Fibroblast of skin of abdomen (primary cell): ENCODE data around the gene FBXO31.
"Not testable (repeated sequence)": the region's sequence is repeated elsewhere in the genome, so short reads cannot be mapped to it uniquely, and the experiment has no call there.

Experiments
- DNase-seq: peaks from one replicate; pipeline ENCODE4 v3.0.0-alpha.2; 2013

Gene FBXO31

DNA sequence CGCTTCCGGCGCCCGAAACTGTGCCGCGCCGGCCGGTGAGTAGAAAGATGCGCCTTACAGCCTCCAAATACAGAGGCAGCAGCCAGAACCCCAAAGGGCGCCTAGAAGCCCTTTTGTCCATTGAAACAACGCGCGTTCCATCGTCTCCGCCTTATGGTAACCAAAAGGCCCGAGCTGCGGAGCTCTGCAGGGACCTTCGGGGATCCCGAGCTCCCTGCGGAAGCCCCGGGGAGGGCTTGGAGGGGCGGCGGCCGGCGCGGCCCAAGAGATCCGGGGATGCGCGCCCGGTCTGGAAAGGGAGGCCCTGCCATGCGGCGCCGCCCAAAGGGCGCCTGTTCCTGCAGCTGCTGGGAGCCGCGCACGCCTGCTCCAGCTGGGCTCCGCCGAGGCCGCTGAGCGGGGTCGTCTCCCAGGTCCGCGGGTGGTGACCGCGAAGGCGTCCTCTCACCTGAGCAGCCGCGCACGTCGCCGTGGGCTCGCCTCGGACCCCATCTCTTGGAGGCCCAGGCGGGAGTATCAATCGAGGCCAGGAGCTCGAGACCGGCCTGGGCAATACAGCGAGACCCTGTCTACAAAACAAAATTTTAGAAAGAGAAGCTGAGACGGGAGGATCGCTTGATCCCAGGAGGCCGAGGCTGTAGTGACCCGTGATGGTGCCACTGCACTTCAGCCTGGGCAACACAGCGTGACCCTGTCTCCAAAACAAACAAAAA, 742 bp upstream of the FBXO31 start:
- no peak for DNase-seq

GRCh38 chr16:87382023-87382785, 1.4 kb downstream of the FBXO31 start:
- DNase-seq: no peak

DNA sequence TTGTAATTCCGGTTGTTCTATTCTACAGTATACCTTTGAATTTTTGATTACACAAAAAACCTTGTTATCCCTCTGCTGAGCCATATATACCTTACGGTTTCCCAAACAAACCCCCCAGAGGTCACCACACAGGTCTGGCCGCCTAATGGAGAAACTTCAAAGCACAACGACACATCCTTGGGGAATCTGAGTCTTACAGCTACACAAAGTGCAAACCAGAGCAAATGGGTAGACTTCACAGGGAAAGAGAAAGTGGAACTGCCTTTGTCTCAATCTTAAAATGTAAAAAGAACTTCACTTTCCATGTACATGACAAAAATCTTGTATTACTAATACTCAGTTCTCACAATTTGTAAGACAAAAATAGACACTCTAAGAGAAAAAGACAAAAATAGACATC, 2.7 kb downstream of the FBXO31 start:
- no peak for DNase-seq

DNA sequence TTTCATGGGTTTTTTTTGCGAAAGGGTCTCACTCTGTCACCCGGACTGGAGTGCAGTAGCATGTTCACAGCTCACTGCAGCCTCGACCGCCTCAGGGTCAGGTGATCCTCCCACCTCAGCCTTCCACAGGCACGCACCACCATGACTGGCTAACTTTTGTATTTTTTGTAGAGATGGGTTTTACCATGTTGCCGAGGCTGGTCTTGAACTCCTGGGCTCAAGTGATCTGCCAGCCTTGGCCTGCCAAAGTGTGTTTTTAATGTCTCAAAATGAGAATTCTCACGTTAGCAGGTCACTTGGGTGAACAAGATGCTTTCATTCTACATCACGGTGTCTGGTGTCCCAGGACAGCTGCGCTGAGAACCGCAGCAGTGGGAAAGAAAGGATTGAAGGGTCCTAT, 3.2 kb downstream of the FBXO31 start:
- no peak for DNase-seq

GRCh38 chr16:87379312-87379752, 4.2 kb downstream of the FBXO31 start:
- DNase-seq: not testable (repeated sequence)

DNA sequence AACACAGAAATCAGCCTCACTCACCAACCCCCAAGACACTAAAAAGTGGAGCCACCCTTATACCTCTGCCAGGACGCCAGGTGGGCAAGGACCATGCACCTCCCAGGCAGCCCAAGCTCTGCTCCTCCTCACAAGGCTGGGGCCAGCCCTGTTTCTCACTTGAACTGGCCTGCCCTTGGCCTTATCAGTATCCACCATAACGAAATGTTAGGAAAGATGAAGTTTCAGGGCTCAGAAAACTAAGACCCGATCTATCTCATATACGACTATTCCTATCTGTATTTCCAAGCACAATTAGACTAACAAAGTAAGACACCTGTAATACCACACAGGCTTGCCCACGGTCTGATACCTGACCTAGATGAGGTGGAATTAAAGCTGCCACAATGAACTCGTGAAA, 6.9 kb downstream of the FBXO31 start:
- no peak for DNase-seq

DNA sequence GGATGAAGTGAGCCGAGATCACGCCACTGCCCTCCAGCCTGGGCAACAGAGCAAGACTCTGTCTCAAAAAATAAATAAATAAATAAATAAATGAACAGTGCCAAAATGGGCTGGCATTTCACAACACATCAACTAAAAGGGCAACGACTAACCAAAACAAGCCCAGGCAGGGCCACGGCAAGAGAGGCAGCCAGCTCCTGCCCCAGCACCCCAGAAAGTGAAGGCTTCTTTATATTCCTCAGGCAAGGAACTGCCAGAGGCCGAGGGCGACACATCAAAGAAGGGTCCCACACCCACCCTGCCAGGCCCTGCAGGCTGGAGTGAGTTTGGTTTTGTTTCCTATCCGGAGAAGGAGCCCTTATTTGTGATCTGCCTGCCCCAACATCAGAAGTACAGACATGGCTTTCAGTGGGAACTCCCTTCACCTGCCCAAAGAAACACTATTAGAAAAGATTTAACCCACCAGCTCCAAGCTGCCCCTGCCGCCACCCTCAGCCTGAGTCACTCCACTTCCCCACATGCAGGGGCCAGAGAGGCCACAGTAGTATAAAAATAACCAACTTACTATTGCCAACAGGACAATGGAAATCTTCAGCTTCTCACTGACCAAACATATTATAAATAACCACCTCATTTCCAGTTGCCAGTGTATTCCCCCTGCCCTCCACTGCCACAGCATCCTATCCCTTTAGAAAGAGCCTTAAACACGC, 8.0 kb downstream of the FBXO31 start:
- no peak for DNase-seq

DNA sequence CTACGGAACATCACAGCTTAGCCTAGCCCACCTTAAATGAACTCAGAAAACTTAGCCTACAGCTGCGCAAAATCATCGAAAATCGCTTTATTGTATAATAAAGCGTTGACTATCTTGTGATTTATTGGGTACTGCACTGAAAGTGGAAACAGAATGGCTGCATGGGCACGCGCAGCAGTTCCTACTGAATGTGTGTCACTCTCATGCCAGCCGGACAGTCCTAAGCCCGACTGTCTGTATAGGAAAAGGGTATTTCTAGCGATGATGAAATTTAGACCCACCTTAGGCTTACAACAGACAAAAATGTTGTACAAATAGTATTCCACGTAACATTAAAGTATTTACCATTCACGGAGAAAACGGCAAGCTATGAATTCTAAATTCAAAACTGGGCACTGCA, 9.3 kb downstream of the FBXO31 start:
- DNase-seq: no peak

- no peak for DNase-seq
These were observed 11.3 kb downstream of the FBXO31 start for GRCh38 chr16:87372305-87372704.

- no peak for DNase-seq
These were observed 12.2 kb downstream of the FBXO31 start for GRCh38 chr16:87371261-87371866.

DNA sequence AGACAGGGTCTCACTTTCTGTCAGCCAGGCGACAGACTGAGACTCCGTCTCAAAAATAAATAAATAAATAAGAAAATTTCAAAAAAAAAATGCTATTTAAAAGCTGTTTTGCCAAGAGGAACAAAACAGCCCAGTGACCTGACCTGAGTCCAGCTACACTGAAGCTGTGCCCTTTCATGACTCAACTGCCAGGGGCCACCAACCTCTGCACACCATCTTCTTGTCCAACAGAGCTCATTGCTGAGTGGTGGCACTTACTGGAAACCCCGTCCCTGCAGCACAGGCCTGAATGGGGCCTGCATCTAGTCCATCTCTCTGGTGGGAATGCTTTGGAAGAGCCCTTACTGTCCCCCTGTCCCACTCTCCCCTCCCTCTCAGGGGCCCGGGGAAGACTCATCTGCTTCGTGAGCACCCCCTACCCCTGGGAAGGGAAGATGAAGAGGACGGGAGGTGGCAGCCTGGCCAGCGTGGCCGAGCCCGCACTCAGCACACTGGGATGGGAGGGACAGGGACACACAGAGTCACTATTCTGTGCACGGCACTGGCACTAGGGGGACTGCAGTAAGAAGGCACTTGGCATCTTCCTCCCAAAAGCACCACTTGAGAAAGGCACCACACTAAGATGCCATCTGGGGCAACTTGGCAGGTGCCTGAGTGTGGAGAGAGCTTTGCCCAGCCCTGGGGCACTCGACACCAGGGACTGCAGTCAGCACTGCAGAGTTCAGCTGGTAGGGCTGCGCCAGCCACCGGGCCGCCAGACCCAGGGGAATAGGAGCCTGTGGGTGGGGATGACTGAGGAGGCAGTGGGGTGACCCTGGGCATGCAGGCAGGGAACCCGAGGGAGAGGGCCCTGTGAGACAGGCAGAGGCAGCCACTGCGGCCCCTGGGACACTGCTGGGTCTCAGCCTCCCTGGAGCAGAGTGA, 13.5 kb downstream of the FBXO31 start:
- no peak for DNase-seq

- DNase-seq: no peak
These were observed 14.3 kb downstream of the FBXO31 start for GRCh38 chr16:87369117-87369765.

GRCh38 chr16:87368029-87368770, 15.4 kb downstream of the FBXO31 start:
- no peak for DNase-seq

DNA sequence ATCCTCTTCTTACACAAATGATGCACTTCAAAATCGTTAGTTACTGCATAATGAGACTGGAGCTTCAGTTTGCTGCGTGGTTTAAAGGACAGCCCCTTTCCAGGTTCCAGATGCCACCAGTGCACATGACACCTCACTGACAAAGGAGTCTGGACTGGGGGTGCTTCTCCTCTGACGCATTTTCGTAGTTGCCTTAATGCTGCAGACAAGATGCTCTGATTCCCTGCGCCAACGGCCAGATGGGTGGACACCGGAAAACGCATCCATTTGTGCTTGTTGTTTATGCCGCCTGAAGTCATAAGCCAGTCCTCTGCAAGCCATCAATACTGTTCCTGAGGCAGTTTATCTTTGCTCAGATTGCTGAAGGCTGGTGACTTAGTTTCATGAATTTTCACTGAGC, 16.0 kb downstream of the FBXO31 start:
- DNase-seq: no peak

- no peak for DNase-seq
These were observed 16.6 kb downstream of the FBXO31 start for GRCh38 chr16:87366930-87367329.

DNA sequence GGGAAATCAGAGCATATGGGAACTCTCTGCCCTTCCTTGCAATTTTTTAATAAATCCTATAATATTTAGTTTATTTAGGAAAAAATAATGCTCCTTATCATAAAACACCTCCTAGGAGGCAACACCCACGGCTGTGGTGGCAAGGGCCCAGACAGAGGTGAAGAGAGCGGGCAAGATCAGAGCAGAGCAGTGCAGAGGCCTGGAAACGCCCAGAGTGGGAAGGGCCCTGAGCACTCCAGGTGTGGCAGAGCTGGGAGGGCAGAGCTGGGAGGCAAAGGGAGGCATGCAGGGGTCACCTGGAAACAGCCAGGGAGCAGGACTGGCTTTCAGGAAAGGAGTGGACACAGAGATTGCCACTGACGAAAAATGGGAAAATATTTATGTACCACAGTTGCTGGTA, 17.3 kb downstream of the FBXO31 start:
- no peak for DNase-seq

GRCh38 chr16:87365021-87365713, 18.4 kb downstream of the FBXO31 start:
- no peak for DNase-seq

GRCh38 chr16:87363771-87364455, 19.7 kb downstream of the FBXO31 start:
- DNase-seq: no peak

GRCh38 chr16:87362828-87363559, 20.6 kb downstream of the FBXO31 start:
- not testable (repeated sequence) for DNase-seq
